ENCODE data around the gene ABCC8.

GRCh38 chr11:17477084-17477333, 364 bp upstream of the ABCC8 start:
- TF ChIP-seq MAX (CRISPR knock-in tag; IDR thresholded peaks at IDR 0.05) (no peak), TEAD4 (CRISPR knock-in tag; IDR thresholded peaks at IDR 0.05) (no peak)

Data from WTC11 (cell line).